GM23338 (cell line): ENCODE measurements around the gene DDRGK1. TPM values are rescaled to one million over a fixed set of nuclear protein-coding genes. Genes with fewer than 3 reads are reported as not detected.
A peak's percentile ranks its signal among the peaks of the same experiment; 100 is the strongest.

Experiments
- ATAC-seq: fragments of 200-7000 bp; cut with Tn5 transposase; 3 replicates; pipeline ENCODE4 v1.9.1; 2020
- DNase-seq: peaks from one replicate; pipeline ENCODE4 v3.0.0-alpha.2; 2015; ENCODE audit warnings: low spot score
- H2AFZ ChIP-seq: fragments of 200-600 bp; sonication (generic); 2 replicates; pipeline ENCODE4 v1.8.0; 2016; ENCODE audit warnings: antibody characterized with exemption, mild to moderate bottlenecking, moderate library complexity
- H3F3A ChIP-seq: fragments of 200-600 bp; sonication (generic); replicated peaks from 2 replicates; pipeline ENCODE4 v1.8.0; 2017; ENCODE audit warnings: antibody characterized with exemption, mixed run types, low read depth
- H3K27ac ChIP-seq: fragments of 200-600 bp; sonication (generic); 2 replicates; pipeline ENCODE4 v1.6.1; 2016; ENCODE audit warnings: low read depth
- H3K27me3 ChIP-seq: fragments of 200-600 bp; sonication (generic); 2 replicates; pipeline ENCODE4 v1.8.0; 2016; ENCODE audit warnings: mild to moderate bottlenecking, mixed run types, moderate library complexity; ENCODE audit not compliant: insufficient read depth
- H3K36me3 ChIP-seq: fragments of 200-600 bp; sonication (generic); 2 replicates; pipeline ENCODE4 v1.8.0; 2016; ENCODE audit warnings: mild to moderate bottlenecking; ENCODE audit not compliant: insufficient read depth
- H3K4me1 ChIP-seq: fragments of 200-600 bp; sonication (generic); 2 replicates; pipeline ENCODE4 v1.8.0; 2016; ENCODE audit warnings: mild to moderate bottlenecking, moderate library complexity; ENCODE audit not compliant: insufficient read depth
- H3K4me2 ChIP-seq: fragments of 200-600 bp; sonication (generic); 2 replicates; pipeline ENCODE4 v1.7.1; 2017; ENCODE audit warnings: mixed run types
- H3K4me3 ChIP-seq: fragments of 200-600 bp; sonication (generic); 2 replicates; pipeline ENCODE4 v1.6.1; 2016; ENCODE audit warnings: mixed run types
- H3K79me2 ChIP-seq: fragments of 200-600 bp; sonication (generic); replicated peaks from 2 replicates; pipeline ENCODE4 v1.8.0; 2017; ENCODE audit warnings: mild to moderate bottlenecking; ENCODE audit not compliant: insufficient read depth
- H3K9me2 ChIP-seq: fragments of 200-600 bp; sonication (generic); 2 replicates; pipeline ENCODE4 v1.8.0; 2017; ENCODE audit not compliant: insufficient read depth
- H4K20me1 ChIP-seq: fragments of 200-600 bp; sonication (generic); replicated peaks from 2 replicates; pipeline ENCODE4 v1.8.0; 2017; ENCODE audit warnings: mild to moderate bottlenecking; ENCODE audit not compliant: insufficient read depth
- H3K27ac Mint-ChIP-seq: 2 replicates; pipeline ENCODE4 v1.8.0; 2020; ENCODE audit warnings: inconsistent platforms, mild to moderate bottlenecking, moderate library complexity, mixed read lengths
- H3K27me3 Mint-ChIP-seq: 3 replicates; pipeline ENCODE4 v1.8.0; 2022; ENCODE audit warnings: low read depth, mild to moderate bottlenecking, moderate library complexity, mixed read lengths, inconsistent platforms; ENCODE audit not compliant: insufficient read depth, poor library complexity
- H3K36me3 Mint-ChIP-seq: 3 replicates; pipeline ENCODE4 v1.8.0; 2021; ENCODE audit warnings: low read depth, mild to moderate bottlenecking, inconsistent platforms, moderate library complexity, mixed read lengths
- H3K4me1 Mint-ChIP-seq: 3 replicates; pipeline ENCODE4 v1.8.0; 2020; ENCODE audit warnings: mild to moderate bottlenecking, inconsistent platforms, mixed read lengths
- H3K4me3 Mint-ChIP-seq: 3 replicates; pipeline ENCODE4 v1.8.0; 2021; ENCODE audit warnings: moderate library complexity, mild to moderate bottlenecking, inconsistent platforms, mixed read lengths
- H3K9me3 Mint-ChIP-seq: 3 replicates; pipeline ENCODE4 v1.8.0; 2020; ENCODE audit warnings: moderate library complexity, mild to moderate bottlenecking, inconsistent platforms, mixed read lengths
- CTCF ChIP-seq, 2 experiments: fragments of 200-600 bp in 1 of 2; sonication (generic) in 1 of 2; conservative IDR thresholded peaks; 2 replicates each; pipeline versions ENCODE4 v1.5.1 to v1.6.1; 2016 to 2017; ENCODE audit warnings: antibody characterized with exemption in 2 of 2, low read depth in 2 of 2, mild to moderate bottlenecking in 2 of 2, moderate library complexity in 1 of 2
- ETS1 ChIP-seq: IDR thresholded peaks from 2 replicates; pipeline ENCODE4 v1.6.1; 2016; ENCODE audit warnings: antibody characterized with exemption
- EZH2 ChIP-seq: fragments of 200-600 bp; sonication (generic); IDR thresholded peaks from one replicate; pipeline ENCODE4 v1.8.0; 2017; ENCODE audit warnings: antibody characterized with exemption, mild to moderate bottlenecking, low read depth; ENCODE audit not compliant: unreplicated experiment
- EZH2phosphoT487 ChIP-seq: fragments of 200-600 bp; sonication (generic); IDR thresholded peaks from one replicate; pipeline ENCODE4 v1.8.1; 2018; ENCODE audit warnings: antibody characterized with exemption; ENCODE audit not compliant: unreplicated experiment
- NANOG ChIP-seq: IDR thresholded peaks from 2 replicates; pipeline ENCODE4 v1.6.1; 2016; ENCODE audit warnings: antibody characterized with exemption, borderline replicate concordance
- POLR2AphosphoS5 ChIP-seq: IDR thresholded peaks from 2 replicates; pipeline ENCODE4 v1.6.1; 2016; ENCODE audit warnings: antibody characterized with exemption, low read depth
- REST ChIP-seq: IDR thresholded peaks from one replicate; pipeline ENCODE4 v1.6.1; 2018; ENCODE audit warnings: antibody characterized with exemption; ENCODE audit not compliant: unreplicated experiment
- STAT1 ChIP-seq: IDR thresholded peaks from one replicate; pipeline ENCODE4 v1.6.1; 2016; ENCODE audit warnings: antibody characterized with exemption; ENCODE audit not compliant: unreplicated experiment
- ZNF331 ChIP-seq: fragments of 250-450 bp; sonication (Bioruptor Pico); IDR thresholded peaks from 2 replicates; pipeline ENCODE4 v1.5.0; 2020; ENCODE audit warnings: low read depth, mild to moderate bottlenecking, moderate library complexity
- polyA plus RNA-seq: library from polyadenylated mRNA; unstranded; fragments of >200 nt; fragmentation: Nextera tagmentation; extraction: Ambion mirVana; gene quantifications from 2 replicates; pipeline ENCODE4 v1.2.1, GENCODE V29; 2016
- total RNA-seq: library from RNA; depleted of rRNA; stranded (reverse); fragments of >200 nt; shearing (Covaris generic); gene quantifications from 2 replicates; pipeline ENCODE4 v1.2.3, GENCODE V29; 2014

The DDRGK1 gene
- total and polyA plus RNA-seq, 2 experiments from 2014 or later: 44.0 to 45.5 TPM

GRCh38 chr20:3172126-3172932, 32.2 kb downstream of the DDRGK1 start:
- Histone ChIP-seq H3F3A (0 out of 2 replicates have a peak, but pooled peaks cover 13% of the 10 kb centered on the region), H3K27me3 (peaks cover 4% of the 10 kb centered on the region; the same call in 1 of the 2 replicates), H4K20me1 (no peaks in the 10 kb centered on the region), H3K4me2 (peak overlapping the region; percentile 88), H3K79me2 (peaks cover 15% of the 10 kb centered on the region), H3K4me1 (peaks cover 25% of the 10 kb centered on the region), H3K36me3 (no peaks in the 10 kb centered on the region), H3K4me3 (peak overlapping the region; percentile 73), H2AFZ (no peak overlapping the region), H3K9me2 (no peaks in the 10 kb centered on the region), H3K27ac (no peak overlapping the region)
- TF ChIP-seq ETS1 (no peak), EZH2phosphoT487 (no peak), NANOG (no peak), CTCF (conservative IDR thresholded peaks at IDR 0.05; ENCODE audit: low read depth in 2 of 2) (no peak), EZH2 (no peak), POLR2AphosphoS5 (no peak), STAT1 (no peak), ZNF331 (CRISPR knock-in tag) (no peak), REST (no peak)
- H3K27ac Mint-ChIP-seq: no peak overlapping the region
- peaks cover 19% of the 10 kb centered on the region for H3K27me3 Mint-ChIP-seq
- peaks cover 8% of the 10 kb centered on the region; the same call in 1 of the 3 replicates for H3K36me3 Mint-ChIP-seq
- H3K4me1 Mint-ChIP-seq: peaks cover 43% of the 10 kb centered on the region
- no peak for ATAC-seq
- H3K4me3 Mint-ChIP-seq: peak overlapping the region; percentile 78
- H3K9me3 Mint-ChIP-seq: no peaks in the 10 kb centered on the region; the same call in 2 of the 3 replicates
- no peak for DNase-seq
